ENCODE results near the gene RTP2. TPM values are rescaled to one million over a fixed set of nuclear protein-coding genes. Genes with fewer than 3 reads are reported as not detected.

The RTP2 gene
- total RNA-seq, 1 donor from 2014 or later, result not detected

GRCh38 chr3:187739561-187740332 is 37.4 kb upstream of the RTP2 start:
- Mint-ChIP-seq H3K27ac (peak overlapping the region; percentile 87), H3K4me3 (peak overlapping the region; percentile 97), H3K27me3 (peaks cover 5% of the 10 kb centered on the region), H3K9me3 (no peaks in the 10 kb centered on the region), H3K36me3 (peaks cover 7% of the 10 kb centered on the region), H3K4me1 (ENCODE audit: unreplicated experiment) (peaks cover 31% of the 10 kb centered on the region)
- peak; percentile 96 for TF ChIP-seq CTCF (conservative IDR thresholded peaks at IDR 0.05)
- DNase-seq (ENCODE audit: extremely low spot score, unreplicated experiment), result peak; percentile 91

- no peak for TF ChIP-seq CTCF (conservative IDR thresholded peaks at IDR 0.05)
- Mint-ChIP-seq H3K4me3 (peak overlapping the region; percentile 97), H3K4me1 (ENCODE audit: unreplicated experiment) (peaks cover 31% of the 10 kb centered on the region), H3K36me3 (peaks cover 7% of the 10 kb centered on the region), H3K27me3 (peaks cover 5% of the 10 kb centered on the region), H3K27ac (peak overlapping the region; percentile 87), H3K9me3 (no peaks in the 10 kb centered on the region)
- no peak for DNase-seq (ENCODE audit: extremely low spot score, unreplicated experiment)
These were observed 36.8 kb upstream of the RTP2 start for GRCh38 chr3:187739094-187739560.

GRCh38 chr3:187738331-187739093 is 36.2 kb upstream of the RTP2 start:
- H3K27me3 Mint-ChIP-seq, result peaks cover 5% of the 10 kb centered on the region
- H3K4me1 Mint-ChIP-seq (ENCODE audit: unreplicated experiment), result peaks cover 31% of the 10 kb centered on the region
- peak; percentile 80 for TF ChIP-seq CTCF (conservative IDR thresholded peaks at IDR 0.05)
- H3K4me3 Mint-ChIP-seq, result peak overlapping the region; percentile 97
- H3K9me3 Mint-ChIP-seq, result no peaks in the 10 kb centered on the region
- DNase-seq (ENCODE audit: extremely low spot score, unreplicated experiment), result no peak
- peaks cover 7% of the 10 kb centered on the region for H3K36me3 Mint-ChIP-seq
- H3K27ac Mint-ChIP-seq, result peak overlapping the region; percentile 87

- H3K4me1 Mint-ChIP-seq (ENCODE audit: unreplicated experiment), result peaks cover 31% of the 10 kb centered on the region
These were observed 35.6 kb upstream of the RTP2 start for GRCh38 chr3:187738071-187738330.

More at GRCh38 chr3:187738071-187738330, 35.6 kb upstream of the RTP2 start:
- no peak for DNase-seq (ENCODE audit: extremely low spot score, unreplicated experiment)
- Mint-ChIP-seq H3K36me3 (peaks cover 10% of the 10 kb centered on the region), H3K9me3 (no peaks in the 10 kb centered on the region), H3K27me3 (peaks cover 5% of the 10 kb centered on the region), H3K27ac (peak overlapping the region; percentile 87), H3K4me3 (peak overlapping the region; percentile 97)
- TF ChIP-seq CTCF (conservative IDR thresholded peaks at IDR 0.05), result no peak

Data from type B pancreatic cell (in vitro differentiated cells).